Activated naive CD4-positive, alpha-beta T cell treated with anti-CD3 and anti-CD28 coated beads, Interleukin-2, amount 10 ng/mL, durations not matched to agents 7 days and 5 days (primary cell): Measurements from ENCODE around the gene PCDHGA7.
A peak's percentile ranks its signal among the peaks of the same experiment; 100 is the strongest.
"Not testable (repeated sequence)": the region's sequence is repeated elsewhere in the genome, so short reads cannot be mapped to it uniquely, and the experiment has no call there.

Experiments used
- CTCF ChIA-PET: fragments of 350-600 bp; sonication (Branson Sonifier 250); formaldehyde crosslinking; loops from one replicate; lab custom pipeline; 2021; ENCODE audit warnings: antibody characterized with exemption; lab: Charles Lee
- DNase-seq: peaks from one replicate; pipeline ENCODE4 v3.0.0-alpha.2; 2020
- H3K27ac Mint-ChIP-seq: one replicate; pipeline ENCODE4 v1.8.0; 2021; ENCODE audit warnings: mild to moderate bottlenecking, moderate library complexity, mixed read lengths
- H3K27me3 Mint-ChIP-seq: one replicate; pipeline ENCODE4 v1.8.0; 2021; ENCODE audit warnings: mild to moderate bottlenecking, mixed read lengths
- H3K36me3 Mint-ChIP-seq: one replicate; pipeline ENCODE4 v1.8.0; 2021; ENCODE audit warnings: mixed read lengths
- H3K4me1 Mint-ChIP-seq: one replicate; pipeline ENCODE4 v1.8.0; 2021; ENCODE audit warnings: mixed read lengths
- H3K4me3 Mint-ChIP-seq: one replicate; pipeline ENCODE4 v1.8.0; 2021; ENCODE audit warnings: mild to moderate bottlenecking, moderate library complexity, mixed read lengths
- H3K9me3 Mint-ChIP-seq: one replicate; pipeline ENCODE4 v1.8.0; 2021; ENCODE audit warnings: mixed read lengths

PCDHGA7 gene

GRCh38 chr5:141417494-141418172 lies 35.1 kb downstream of the PCDHGA7 start, which contains the start of gene PCDHGB7:
Gene PCDHGB7 (plus strand): TSS chr5:141417677. CDS start chr5:141417860, 183 bp downstream.
- Mint-ChIP-seq H3K27ac (peak within 1 kb of the TSS; percentile 59), H3K9me3 (peaks cover 38% of the 10 kb centered on the region), H3K4me3 (peak within 1 kb of the TSS; percentile 60), H3K36me3 (peaks cover 27% of the 10 kb centered on the region), H3K27me3 (peaks cover 90% of the 10 kb centered on the region), H3K4me1 (peaks cover 32% of the 10 kb centered on the region)
- DNase-seq: peak; percentile 63
- CTCF ChIA-PET: interaction anchor here (0.9 to 1.7 kb wide), 9 partner anchors 11 to 146 kb away, joined by 3 to 6 read pairs (median 4); partner anchors contain the start of genes PCDHGB3 and PCDHGB6

- H3K4me3 Mint-ChIP-seq: no peak overlapping the region
- peaks cover 23% of the 10 kb centered on the region for H3K36me3 Mint-ChIP-seq
- peaks cover 20% of the 10 kb centered on the region for H3K4me1 Mint-ChIP-seq
- H3K9me3 Mint-ChIP-seq: peaks cover 36% of the 10 kb centered on the region
- no peak for DNase-seq
- H3K27me3 Mint-ChIP-seq: peaks cover 83% of the 10 kb centered on the region
- CTCF ChIA-PET: interaction anchor here (0.6 to 3.3 kb wide), 7 partner anchors 11 to 148 kb away, joined by 3 to 14 read pairs (median 4); partner anchors contain the start of genes PCDHGA12 and PCDHGB3
- H3K27ac Mint-ChIP-seq: peak overlapping the region; percentile 59
Observed at GRCh38 chr5:141419074-141419880, 36.7 kb downstream of the PCDHGA7 start.

GRCh38 chr5:141420855-141421488 lies 38.4 kb downstream of the PCDHGA7 start, which contains the start of gene PCDHGA11:
Gene PCDHGA11 (plus strand): TSS chr5:141421051. CDS start chr5:141421228, 177 bp downstream.
- peaks cover 21% of the 10 kb centered on the region for H3K36me3 Mint-ChIP-seq
- peaks cover 32% of the 10 kb centered on the region for H3K9me3 Mint-ChIP-seq
- peak; percentile 52 for DNase-seq
- H3K4me3 Mint-ChIP-seq: peak within 1 kb of the TSS; percentile 76
- H3K27ac Mint-ChIP-seq: peak within 1 kb of the TSS; percentile 77
- CTCF ChIA-PET: interaction anchor here (0.7 to 3.3 kb wide), 29 partner anchors 8 to 194 kb away, joined by 3 to 35 read pairs (median 3); partner anchors contain the start of genes PCDHGA10, PCDHGA12, PCDHGA5 and PCDHGA7
- peaks cover 69% of the 10 kb centered on the region for H3K27me3 Mint-ChIP-seq
- H3K4me1 Mint-ChIP-seq: peaks cover 16% of the 10 kb centered on the region

GRCh38 chr5:141421489-141421855 lies 38.9 kb downstream of the PCDHGA7 start:
- no peak for DNase-seq
- CTCF ChIA-PET: interaction anchor here (0.7 to 3.3 kb wide), 27 partner anchors 9 to 194 kb away, joined by 3 to 35 read pairs (median 4); partner anchors contain the start of genes PCDHGA10, PCDHGA12, PCDHGA7 and PCDHGA8
- Mint-ChIP-seq H3K27ac (peak overlapping the region; percentile 77), H3K4me3 (peak overlapping the region; percentile 76), H3K27me3 (peaks cover 70% of the 10 kb centered on the region), H3K4me1 (peaks cover 16% of the 10 kb centered on the region), H3K36me3 (peaks cover 21% of the 10 kb centered on the region), H3K9me3 (peaks cover 32% of the 10 kb centered on the region)

- CTCF ChIA-PET: interaction anchor here (3.3 kb wide), 1 partner anchor 90 kb away, joined by 14 read pairs; no protein-coding TSS in a partner anchor
- Mint-ChIP-seq H3K27ac (no peak overlapping the region), H3K4me1 (peaks cover 15% of the 10 kb centered on the region), H3K27me3 (peaks cover 72% of the 10 kb centered on the region), H3K9me3 (peaks cover 32% of the 10 kb centered on the region), H3K4me3 (no peak overlapping the region), H3K36me3 (peaks cover 21% of the 10 kb centered on the region)
- no peak for DNase-seq
Observed at GRCh38 chr5:141422742-141423291, 40.3 kb downstream of the PCDHGA7 start.

GRCh38 chr5:141427783-141428426 lies 45.4 kb downstream of the PCDHGA7 start:
- no peak for DNase-seq

GRCh38 chr5:141430332-141431113 lies 48.0 kb downstream of the PCDHGA7 start, which contains the start of gene PCDHGA12:
Gene PCDHGA12 (plus strand): TSS chr5:141430507. CDS start chr5:141430760, 253 bp downstream.
- CTCF ChIA-PET: interaction anchor here (0.7 to 3.8 kb wide), 29 partner anchors 9 to 234 kb away, joined by 3 to 43 read pairs (median 4); partner anchors contain the start of genes PCDHGA1, PCDHGA11, PCDHGB3 and PCDHGB4
- peaks cover 9% of the 10 kb centered on the region for H3K36me3 Mint-ChIP-seq
- H3K4me3 Mint-ChIP-seq: peak within 1 kb of the TSS; percentile 67
- H3K27me3 Mint-ChIP-seq: peaks cover 59% of the 10 kb centered on the region
- peaks cover 12% of the 10 kb centered on the region for H3K4me1 Mint-ChIP-seq
- peak; percentile 36 for DNase-seq
- peak within 1 kb of the TSS; percentile 82 for H3K27ac Mint-ChIP-seq
- peaks cover 16% of the 10 kb centered on the region for H3K9me3 Mint-ChIP-seq

More at GRCh38 chr5:141427783-141428426, 45.4 kb downstream of the PCDHGA7 start:
- Mint-ChIP-seq H3K9me3 (peaks cover 16% of the 10 kb centered on the region), H3K36me3 (peaks cover 9% of the 10 kb centered on the region), H3K4me1 (peaks cover 12% of the 10 kb centered on the region), H3K4me3 (no peak overlapping the region), H3K27me3 (peaks cover 61% of the 10 kb centered on the region), H3K27ac (no peak overlapping the region)
- CTCF ChIA-PET: interaction anchor here (1.0 to 3.4 kb wide), 3 partner anchors 10 to 130 kb away, joined by 3 to 24 read pairs (median 3); partner anchors contain the start of gene PCDHGA10

- no peak for DNase-seq
- H3K27me3 Mint-ChIP-seq: peaks cover 52% of the 10 kb centered on the region
- H3K36me3 Mint-ChIP-seq: peaks cover 9% of the 10 kb centered on the region
- peak overlapping the region; percentile 1 for H3K4me3 Mint-ChIP-seq
- H3K9me3 Mint-ChIP-seq: peaks cover 16% of the 10 kb centered on the region
- CTCF ChIA-PET: interaction anchor here (0.8 to 3.8 kb wide), 12 partner anchors 10 to 133 kb away, joined by 3 to 43 read pairs (median 8); partner anchors contain the start of genes PCDHGA11, PCDHGB7 and PCDHGC5
- H3K4me1 Mint-ChIP-seq: peaks cover 12% of the 10 kb centered on the region
- peak overlapping the region; percentile 63 for H3K27ac Mint-ChIP-seq
Observed at GRCh38 chr5:141431286-141431685, 48.7 kb downstream of the PCDHGA7 start.

GRCh38 chr5:141432308-141432707 lies 49.8 kb downstream of the PCDHGA7 start:
- Mint-ChIP-seq H3K27ac (peak overlapping the region; percentile 42), H3K9me3 (peaks cover 16% of the 10 kb centered on the region), H3K27me3 (peaks cover 46% of the 10 kb centered on the region), H3K4me1 (peaks cover 12% of the 10 kb centered on the region), H3K4me3 (peak overlapping the region; percentile 1)
- not testable (repeated sequence) for DNase-seq, H3K36me3 Mint-ChIP-seq
- CTCF ChIA-PET: interaction anchor here (1.0 to 3.8 kb wide), 2 partner anchors 11 to 79 kb away, joined by 3 to 43 read pairs; no protein-coding TSS in a partner anchor

- not testable (repeated sequence) for H3K36me3 Mint-ChIP-seq, H3K4me3 Mint-ChIP-seq, H3K27ac Mint-ChIP-seq, DNase-seq
- H3K27me3 Mint-ChIP-seq: peaks cover 42% of the 10 kb centered on the region
- H3K4me1 Mint-ChIP-seq: peaks cover 12% of the 10 kb centered on the region
- peaks cover 16% of the 10 kb centered on the region for H3K9me3 Mint-ChIP-seq
- CTCF ChIA-PET: interaction anchor here (3.8 kb wide), 1 partner anchor 78 kb away, joined by 43 read pairs; no protein-coding TSS in a partner anchor
Observed at GRCh38 chr5:141432726-141433125, 50.2 kb downstream of the PCDHGA7 start.

- CTCF ChIA-PET: no interaction called here
- Mint-ChIP-seq H3K4me3 (no peak overlapping the region), H3K4me1 (peaks cover 12% of the 10 kb centered on the region), H3K36me3 (peaks cover 9% of the 10 kb centered on the region), H3K27ac (no peak overlapping the region), H3K9me3 (peaks cover 12% of the 10 kb centered on the region), H3K27me3 (peaks cover 32% of the 10 kb centered on the region)
- DNase-seq: no peak
Observed at GRCh38 chr5:141434006-141434405, 51.5 kb downstream of the PCDHGA7 start.
